KMS-11 (cell line): ENCODE results near the gene TRUB2.

Experiments used
- H2AFZ ChIP-seq: fragments of 200-600 bp; sonication (generic); 2 replicates; pipeline ENCODE4 v1.6.1; 2016; ENCODE audit warnings: antibody characterized with exemption, mixed run types, low read depth
- H3K27ac ChIP-seq: fragments of 200-600 bp; sonication (generic); 2 replicates; pipeline ENCODE4 v1.6.1; 2016; ENCODE audit warnings: mild to moderate bottlenecking, mixed run types
- H3K27me3 ChIP-seq: fragments of 200-600 bp; sonication (generic); 2 replicates; pipeline ENCODE4 v1.6.1; 2017; ENCODE audit warnings: mild to moderate bottlenecking, low read depth, mixed run types, moderate library complexity; ENCODE audit not compliant: insufficient read depth
- H3K36me3 ChIP-seq: fragments of 200-600 bp; sonication (generic); 2 replicates; pipeline ENCODE4 v1.6.1; 2017; ENCODE audit warnings: mild to moderate bottlenecking, mixed run types; ENCODE audit not compliant: insufficient read depth
- H3K4me1 ChIP-seq: fragments of 200-600 bp; sonication (generic); 2 replicates; pipeline ENCODE4 v1.6.1; 2016; ENCODE audit warnings: mild to moderate bottlenecking, low read depth, mixed run types; ENCODE audit not compliant: poor library complexity, severe bottlenecking
- H3K4me2 ChIP-seq: fragments of 200-600 bp; sonication (generic); 2 replicates; pipeline ENCODE4 v1.7.0; 2016; ENCODE audit warnings: mild to moderate bottlenecking, mixed run types
- H3K4me3 ChIP-seq: fragments of 200-600 bp; sonication (generic); IDR thresholded peaks from 2 replicates; pipeline ENCODE4 v1.6.1; 2017; ENCODE audit warnings: low read depth, low read length, mixed read lengths; ENCODE audit not compliant: insufficient read depth
- H3K79me2 ChIP-seq: fragments of 200-600 bp; sonication (generic); 2 replicates; pipeline ENCODE4 v1.6.1; 2016; ENCODE audit warnings: low read depth, mixed run types; ENCODE audit not compliant: insufficient read depth
- H3K9ac ChIP-seq: fragments of 200-600 bp; sonication (generic); 2 replicates; pipeline ENCODE4 v1.6.1; 2016; ENCODE audit warnings: mild to moderate bottlenecking, mixed run types
- H4K20me1 ChIP-seq: fragments of 200-600 bp; sonication (generic); 2 replicates; pipeline ENCODE4 v1.6.1; 2016; ENCODE audit warnings: mild to moderate bottlenecking, mixed run types; ENCODE audit not compliant: insufficient read depth
- TF ChIP-seq, protein P1 (sequence below): fragments of 200-600 bp; sonication (generic); conservative IDR thresholded peaks from 2 replicates; pipeline ENCODE4 v1.6.1; 2017; ENCODE audit warnings: low read depth, mild to moderate bottlenecking, antibody characterized with exemption, low read length, moderate library complexity, mixed read lengths

Gene TRUB2

DNA sequence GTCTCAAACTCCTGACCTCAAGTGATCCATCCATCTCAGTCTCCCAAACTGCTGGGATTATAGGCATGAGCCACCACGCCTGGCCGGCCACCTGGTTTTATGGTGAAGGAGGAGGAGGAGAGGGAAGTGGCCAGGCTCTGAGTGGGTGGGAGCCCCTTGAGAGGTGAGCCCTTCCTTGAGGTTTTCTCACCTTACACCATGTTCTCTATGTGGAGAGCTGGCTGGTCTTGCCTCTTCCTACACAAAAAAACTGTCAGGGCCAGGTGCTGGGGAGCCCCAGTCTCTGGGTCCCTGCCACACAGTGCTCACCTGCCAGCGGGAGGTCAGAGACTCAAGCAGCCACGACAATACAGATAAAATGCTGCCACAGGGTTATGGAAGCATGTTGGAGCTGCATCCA, 28.1 kb downstream of the TRUB2 start:
- TF ChIP-seq, protein P1, sequence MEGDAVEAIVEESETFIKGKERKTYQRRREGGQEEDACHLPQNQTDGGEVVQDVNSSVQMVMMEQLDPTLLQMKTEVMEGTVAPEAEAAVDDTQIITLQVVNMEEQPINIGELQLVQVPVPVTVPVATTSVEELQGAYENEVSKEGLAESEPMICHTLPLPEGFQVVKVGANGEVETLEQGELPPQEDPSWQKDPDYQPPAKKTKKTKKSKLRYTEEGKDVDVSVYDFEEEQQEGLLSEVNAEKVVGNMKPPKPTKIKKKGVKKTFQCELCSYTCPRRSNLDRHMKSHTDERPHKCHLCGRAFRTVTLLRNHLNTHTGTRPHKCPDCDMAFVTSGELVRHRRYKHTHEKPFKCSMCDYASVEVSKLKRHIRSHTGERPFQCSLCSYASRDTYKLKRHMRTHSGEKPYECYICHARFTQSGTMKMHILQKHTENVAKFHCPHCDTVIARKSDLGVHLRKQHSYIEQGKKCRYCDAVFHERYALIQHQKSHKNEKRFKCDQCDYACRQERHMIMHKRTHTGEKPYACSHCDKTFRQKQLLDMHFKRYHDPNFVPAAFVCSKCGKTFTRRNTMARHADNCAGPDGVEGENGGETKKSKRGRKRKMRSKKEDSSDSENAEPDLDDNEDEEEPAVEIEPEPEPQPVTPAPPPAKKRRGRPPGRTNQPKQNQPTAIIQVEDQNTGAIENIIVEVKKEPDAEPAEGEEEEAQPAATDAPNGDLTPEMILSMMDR = no peak

DNA sequence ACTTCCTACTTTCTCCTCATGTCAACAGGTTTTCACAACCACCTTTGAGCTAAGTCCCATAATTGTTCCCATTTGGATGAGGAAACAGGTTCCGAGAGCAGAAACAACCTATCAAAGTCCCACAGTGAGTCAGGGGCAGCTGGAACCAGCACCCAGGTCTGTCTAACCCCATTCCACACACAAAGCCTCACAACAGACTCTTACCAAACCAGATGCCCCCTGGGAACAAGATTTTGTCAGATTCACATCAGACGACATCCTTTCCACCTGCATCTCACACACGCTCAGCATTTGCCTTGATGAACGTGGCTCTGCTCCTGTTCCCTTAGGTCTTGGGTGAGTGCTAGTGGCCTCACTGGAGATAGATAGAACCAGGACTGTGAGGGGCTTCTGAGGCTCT, 29.2 kb downstream of the TRUB2 start:
- H3K9ac ChIP-seq = no peak overlapping the region
- H3K36me3 ChIP-seq = no peaks in the 10 kb centered on the region
- no peaks in the 10 kb centered on the region for H3K4me1 ChIP-seq
- no peak overlapping the region for H3K4me2 ChIP-seq
- H3K27me3 ChIP-seq = no peaks in the 10 kb centered on the region
- H4K20me1 ChIP-seq = no peaks in the 10 kb centered on the region
- no peak overlapping the region for H3K27ac ChIP-seq
- H3K79me2 ChIP-seq = no peaks in the 10 kb centered on the region
- no peak overlapping the region for H3K4me3 ChIP-seq
- H2AFZ ChIP-seq = no peak overlapping the region
- TF ChIP-seq, protein P1 = no peak

More for the DNA sequence above, 28.1 kb downstream of the TRUB2 start:
- Histone ChIP-seq H3K27ac (no peak overlapping the region), H3K4me3 (no peak overlapping the region), H4K20me1 (no peaks in the 10 kb centered on the region), H3K79me2 (no peaks in the 10 kb centered on the region), H2AFZ (no peak overlapping the region), H3K4me1 (no peaks in the 10 kb centered on the region), H3K36me3 (no peaks in the 10 kb centered on the region), H3K27me3 (no peaks in the 10 kb centered on the region), H3K4me2 (no peak overlapping the region), H3K9ac (no peak overlapping the region)

DNA sequence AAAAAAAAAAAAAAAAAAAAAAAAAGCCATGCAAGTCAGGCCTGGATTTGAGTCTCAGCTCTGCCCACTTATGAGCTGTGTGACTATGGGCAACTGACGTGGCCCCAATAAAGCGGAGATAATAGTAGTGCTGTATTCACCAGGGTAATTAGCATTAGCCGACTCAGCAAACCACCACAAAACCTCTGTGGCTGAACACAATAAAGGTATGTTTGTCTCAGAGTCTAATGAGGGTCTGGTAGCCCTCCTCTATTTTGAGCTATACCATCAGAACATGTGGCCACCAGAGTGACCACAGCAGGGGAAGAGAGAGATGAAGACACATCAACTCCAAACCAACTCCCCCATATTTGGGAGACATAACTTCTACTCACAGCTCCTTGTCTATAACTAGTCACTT, 30.2 kb downstream of the TRUB2 start:
- H3K27ac ChIP-seq = no peak overlapping the region
- no peaks in the 10 kb centered on the region for H3K27me3 ChIP-seq
- no peak overlapping the region for H3K4me2 ChIP-seq
- no peak overlapping the region for H2AFZ ChIP-seq
- TF ChIP-seq, protein P1 = no peak
- peaks cover 3% of the 10 kb centered on the region for H3K4me1 ChIP-seq
- H3K79me2 ChIP-seq = no peaks in the 10 kb centered on the region
- H3K9ac ChIP-seq = no peak overlapping the region
- H3K36me3 ChIP-seq = no peaks in the 10 kb centered on the region
- H4K20me1 ChIP-seq = no peaks in the 10 kb centered on the region
- no peak overlapping the region for H3K4me3 ChIP-seq

DNA sequence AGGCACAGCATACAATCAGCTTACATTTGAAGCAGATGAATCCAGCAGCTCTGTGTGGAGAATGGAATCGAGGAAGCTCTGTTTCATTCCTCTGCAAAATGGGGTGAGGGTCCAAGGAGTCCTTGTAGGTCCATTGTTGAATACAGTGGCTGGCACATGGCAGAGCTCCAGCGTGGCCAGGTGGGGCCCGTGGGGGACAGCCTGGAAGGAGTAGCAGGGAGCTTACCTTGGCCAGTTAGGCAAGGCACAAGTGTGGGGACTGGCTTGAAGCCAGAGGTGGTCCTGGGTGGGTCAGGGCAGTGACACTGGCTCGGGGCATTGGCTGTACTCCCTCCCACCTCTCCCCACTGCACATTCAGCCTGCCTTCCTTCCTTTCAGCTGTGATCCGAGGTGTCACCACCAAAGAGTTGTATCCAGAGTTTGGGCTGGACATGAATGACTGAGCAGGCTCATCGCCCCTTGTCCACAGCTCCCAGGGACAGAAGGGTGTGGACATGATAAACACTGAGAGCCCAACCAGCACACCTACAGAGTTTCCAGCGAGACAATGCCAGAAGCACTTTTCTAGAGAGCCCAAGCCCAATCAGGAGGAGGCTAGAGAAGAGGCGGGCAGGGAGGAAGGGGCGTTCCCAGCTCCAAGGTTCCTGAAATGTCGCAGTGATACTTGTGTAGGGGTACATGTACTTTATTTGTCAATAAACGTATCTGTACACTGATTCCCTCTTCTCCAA, 33.8 kb downstream of the TRUB2 start:
- H3K79me2 ChIP-seq = no peaks in the 10 kb centered on the region
- no peak overlapping the region for H3K4me3 ChIP-seq
- H3K27me3 ChIP-seq = no peaks in the 10 kb centered on the region
- no peaks in the 10 kb centered on the region for H3K36me3 ChIP-seq
- H3K4me2 ChIP-seq = no peak overlapping the region
- H3K27ac ChIP-seq = no peak overlapping the region
- H3K9ac ChIP-seq = no peak overlapping the region
- H3K4me1 ChIP-seq = peaks cover 3% of the 10 kb centered on the region
- H4K20me1 ChIP-seq = no peaks in the 10 kb centered on the region
- TF ChIP-seq, protein P1 = no peak
- no peak overlapping the region for H2AFZ ChIP-seq
